Prostate gland (tissue), 2 donors: Measurements from ENCODE around the gene SPDYE2.
"Not testable (repeated sequence)": the region's sequence is repeated elsewhere in the genome, so short reads cannot be mapped to it uniquely, and the experiment has no call there.

Experiments
- CTCF ChIP-seq, 4 experiments: fragments of 200-600 bp in 2 of 4; fragments of 450-650 bp in 2 of 4; sonication (generic) in 2 of 4; IDR thresholded peaks; 1 replicate in 3 of 4; 2 replicates in 1 of 4; pipeline ENCODE4 v1.5.1; 2016 to 2019; ENCODE audit warnings: antibody characterized with exemption in 4 of 4, mild to moderate bottlenecking in 2 of 4, moderate library complexity in 2 of 4
- POLR2A ChIP-seq: fragments of 450-650 bp; IDR thresholded peaks from one replicate; pipeline ENCODE4 v1.6.1; 2016; ENCODE audit warnings: antibody characterized with exemption, mild to moderate bottlenecking
- POLR2AphosphoS5 ChIP-seq: sonication (generic); formaldehyde crosslinking; IDR thresholded peaks from one replicate; pipeline ENCODE4 v1.6.1; 2017; ENCODE audit warnings: antibody characterized with exemption

DNA sequence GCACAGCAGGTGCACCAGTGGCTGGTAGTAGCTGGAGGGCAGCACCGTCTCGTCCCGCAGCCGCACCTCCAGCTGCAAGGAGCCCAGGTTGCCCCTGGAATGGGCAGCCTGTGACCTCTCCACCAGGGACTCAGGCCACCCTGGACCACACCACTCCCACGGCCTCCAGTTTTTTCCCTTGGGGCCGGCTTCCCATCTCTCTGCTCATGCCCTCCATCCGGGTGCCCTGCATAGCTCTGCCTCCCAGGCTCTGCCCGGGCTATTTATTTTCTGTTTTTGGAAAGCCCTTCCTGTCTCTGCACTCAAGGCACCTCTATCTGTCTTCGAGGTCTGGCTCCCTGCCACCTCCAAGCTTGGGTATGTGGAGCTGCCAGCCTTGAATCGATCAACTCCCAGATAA lies 45.0 kb downstream of the SPDYE2 start:
- not testable (repeated sequence) for TF ChIP-seq CTCF (IDR thresholded peaks at IDR 0.05); POLR2A; POLR2AphosphoS5
